ENCODE results near the gene TSKU. TPM values are rescaled to one million over a fixed set of nuclear protein-coding genes. Genes with fewer than 3 reads are reported as not detected.
"Not testable (repeated sequence)": the region's sequence is repeated elsewhere in the genome, so short reads cannot be mapped to it uniquely, and the experiment has no call there.

Gene TSKU
- total RNA-seq, 1 donor from 2014 or later: 29.2 TPM

DNA sequence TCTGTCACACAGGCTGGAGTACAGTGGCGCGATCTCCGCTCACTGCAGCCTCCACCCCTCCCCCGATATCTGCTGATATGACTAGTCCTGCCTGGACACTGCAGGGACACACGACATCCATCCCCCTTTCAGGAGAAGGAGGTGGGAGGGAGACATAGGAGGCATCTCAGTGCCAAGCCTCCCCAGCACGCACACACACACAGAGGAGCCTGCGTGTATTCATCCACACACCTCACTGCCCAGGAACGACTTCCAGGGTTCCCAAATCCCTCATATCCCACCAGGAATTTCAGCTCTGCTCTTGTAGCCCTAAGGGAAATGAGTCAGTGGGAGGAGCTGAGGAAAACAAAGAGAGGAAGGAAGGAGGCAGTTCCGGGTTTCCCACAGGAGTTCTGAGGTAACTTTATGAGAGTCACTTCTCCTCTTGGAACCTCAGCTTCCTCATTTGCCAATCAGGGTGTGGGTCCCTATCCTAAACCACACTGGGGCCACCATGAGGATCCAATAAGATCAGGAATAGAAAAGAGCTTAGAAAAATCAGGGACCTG is 40.4 kb downstream of the TSKU start:
- H3K4me3 Mint-ChIP-seq (ENCODE audit: unreplicated experiment): no peak overlapping the region
- no peak for DNase-seq
- H3K27me3 Mint-ChIP-seq (ENCODE audit: unreplicated experiment): no peaks in the 10 kb centered on the region
- peaks cover 16% of the 10 kb centered on the region for H3K36me3 Mint-ChIP-seq (ENCODE audit: unreplicated experiment)
- peaks cover 2% of the 10 kb centered on the region for H3K4me1 Mint-ChIP-seq (ENCODE audit: low read depth, unreplicated experiment)
- H3K9me3 Mint-ChIP-seq (ENCODE audit: unreplicated experiment): peaks cover 3% of the 10 kb centered on the region
- TF ChIP-seq, protein P1, sequence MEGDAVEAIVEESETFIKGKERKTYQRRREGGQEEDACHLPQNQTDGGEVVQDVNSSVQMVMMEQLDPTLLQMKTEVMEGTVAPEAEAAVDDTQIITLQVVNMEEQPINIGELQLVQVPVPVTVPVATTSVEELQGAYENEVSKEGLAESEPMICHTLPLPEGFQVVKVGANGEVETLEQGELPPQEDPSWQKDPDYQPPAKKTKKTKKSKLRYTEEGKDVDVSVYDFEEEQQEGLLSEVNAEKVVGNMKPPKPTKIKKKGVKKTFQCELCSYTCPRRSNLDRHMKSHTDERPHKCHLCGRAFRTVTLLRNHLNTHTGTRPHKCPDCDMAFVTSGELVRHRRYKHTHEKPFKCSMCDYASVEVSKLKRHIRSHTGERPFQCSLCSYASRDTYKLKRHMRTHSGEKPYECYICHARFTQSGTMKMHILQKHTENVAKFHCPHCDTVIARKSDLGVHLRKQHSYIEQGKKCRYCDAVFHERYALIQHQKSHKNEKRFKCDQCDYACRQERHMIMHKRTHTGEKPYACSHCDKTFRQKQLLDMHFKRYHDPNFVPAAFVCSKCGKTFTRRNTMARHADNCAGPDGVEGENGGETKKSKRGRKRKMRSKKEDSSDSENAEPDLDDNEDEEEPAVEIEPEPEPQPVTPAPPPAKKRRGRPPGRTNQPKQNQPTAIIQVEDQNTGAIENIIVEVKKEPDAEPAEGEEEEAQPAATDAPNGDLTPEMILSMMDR (IDR thresholded peaks at IDR 0.05; ENCODE audit: partially characterized antibody, unreplicated experiment): no peak
- no peak overlapping the region for H3K27ac Mint-ChIP-seq (ENCODE audit: unreplicated experiment)

DNA sequence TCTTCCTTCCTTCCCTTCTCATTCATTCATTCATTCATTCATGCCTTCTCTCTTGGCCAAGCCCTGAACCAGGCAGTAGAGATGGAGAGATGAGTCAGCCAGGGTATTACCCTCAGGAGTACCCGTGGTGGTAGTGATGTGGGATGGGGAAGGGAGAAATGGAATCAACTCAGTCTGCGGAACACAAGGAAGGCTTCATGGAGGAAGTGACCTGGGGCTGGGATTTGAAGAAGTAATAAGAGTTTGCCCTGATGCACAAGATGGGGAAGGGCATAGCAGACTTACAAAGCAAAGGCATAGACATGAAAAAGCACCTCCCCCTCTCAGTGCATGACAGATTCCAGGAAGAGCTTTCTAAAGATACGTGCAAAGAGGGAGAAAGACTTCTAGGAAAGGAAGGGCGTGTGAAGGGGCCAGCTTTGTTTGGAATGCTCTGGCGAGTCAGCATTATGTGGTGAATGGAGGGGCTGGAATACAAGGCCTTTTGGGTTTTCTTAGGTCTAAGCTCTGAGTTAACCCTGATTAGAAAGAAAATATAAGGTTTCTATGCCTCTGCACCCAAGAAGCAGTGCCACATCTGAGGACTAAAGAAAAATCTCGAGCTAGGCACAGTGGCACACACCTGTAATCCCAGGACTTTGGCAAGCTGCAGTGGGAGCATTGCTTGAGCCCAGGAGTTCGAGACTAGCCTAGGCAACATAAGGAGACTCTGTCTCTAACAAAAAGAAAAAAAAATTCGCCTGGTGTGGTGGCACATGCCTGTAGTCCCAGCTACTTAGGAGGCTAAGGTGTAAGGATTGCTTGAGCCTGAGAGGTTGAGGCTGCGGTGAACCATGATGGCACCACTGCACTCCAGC is 41.2 kb downstream of the TSKU start:
- TF ChIP-seq, protein P1 (IDR thresholded peaks at IDR 0.05; ENCODE audit: partially characterized antibody, unreplicated experiment): no peak
- DNase-seq: no peak
- no peak overlapping the region for H3K4me3 Mint-ChIP-seq (ENCODE audit: unreplicated experiment)
- peaks cover 15% of the 10 kb centered on the region for H3K36me3 Mint-ChIP-seq (ENCODE audit: unreplicated experiment)
- no peaks in the 10 kb centered on the region for H3K27me3 Mint-ChIP-seq (ENCODE audit: unreplicated experiment)
- H3K27ac Mint-ChIP-seq (ENCODE audit: unreplicated experiment): no peak overlapping the region
- peaks cover 3% of the 10 kb centered on the region for H3K9me3 Mint-ChIP-seq (ENCODE audit: unreplicated experiment)
- peaks cover 2% of the 10 kb centered on the region for H3K4me1 Mint-ChIP-seq (ENCODE audit: low read depth, unreplicated experiment)

- H3K9me3 Mint-ChIP-seq (ENCODE audit: unreplicated experiment): no peaks in the 10 kb centered on the region
- H3K4me1 Mint-ChIP-seq (ENCODE audit: low read depth, unreplicated experiment): peaks cover 2% of the 10 kb centered on the region
- no peak overlapping the region for H3K27ac Mint-ChIP-seq (ENCODE audit: unreplicated experiment)
- peaks cover 11% of the 10 kb centered on the region for H3K36me3 Mint-ChIP-seq (ENCODE audit: unreplicated experiment)
- TF ChIP-seq, protein P1 (IDR thresholded peaks at IDR 0.05; ENCODE audit: partially characterized antibody, unreplicated experiment): no peak
- H3K27me3 Mint-ChIP-seq (ENCODE audit: unreplicated experiment): peaks cover 4% of the 10 kb centered on the region
- H3K4me3 Mint-ChIP-seq (ENCODE audit: unreplicated experiment): no peak overlapping the region
- no peak for DNase-seq
Measured at GRCh38 chr11:76824980-76825725, 42.0 kb downstream of the TSKU start.

GRCh38 chr11:76825726-76826396 is 42.7 kb downstream of the TSKU start:
- Mint-ChIP-seq H3K9me3 (ENCODE audit: unreplicated experiment) (no peaks in the 10 kb centered on the region), H3K27me3 (ENCODE audit: unreplicated experiment) (peaks cover 4% of the 10 kb centered on the region), H3K4me3 (ENCODE audit: unreplicated experiment) (no peak overlapping the region), H3K36me3 (ENCODE audit: unreplicated experiment) (peaks cover 11% of the 10 kb centered on the region), H3K27ac (ENCODE audit: unreplicated experiment) (no peak overlapping the region), H3K4me1 (ENCODE audit: low read depth, unreplicated experiment) (peaks cover 5% of the 10 kb centered on the region)
- no peak for DNase-seq
- TF ChIP-seq, protein P1 (IDR thresholded peaks at IDR 0.05; ENCODE audit: partially characterized antibody, unreplicated experiment): no peak

DNA sequence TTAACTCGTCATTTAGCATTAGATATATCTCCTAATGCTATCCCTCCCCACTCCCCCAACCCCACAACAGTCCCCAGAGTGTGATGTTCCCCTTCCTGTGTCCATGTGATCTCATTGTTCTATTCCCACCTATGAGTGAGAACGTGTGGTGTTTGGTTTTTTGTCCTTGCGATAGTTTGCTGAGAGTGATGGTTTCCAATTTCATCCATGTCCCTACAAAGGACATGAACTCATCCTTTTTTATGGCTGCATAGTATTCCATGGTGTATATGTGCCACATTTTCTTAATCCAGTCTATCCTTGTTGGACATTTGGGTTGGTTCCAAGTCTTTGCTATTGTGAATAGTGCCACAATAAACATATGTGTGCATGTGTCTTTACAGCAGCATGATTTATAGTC is 43.4 kb downstream of the TSKU start:
- H3K27me3 Mint-ChIP-seq (ENCODE audit: unreplicated experiment); H3K27ac Mint-ChIP-seq (ENCODE audit: unreplicated experiment); H3K4me3 Mint-ChIP-seq (ENCODE audit: unreplicated experiment); H3K4me1 Mint-ChIP-seq (ENCODE audit: low read depth, unreplicated experiment); DNase-seq; H3K9me3 Mint-ChIP-seq (ENCODE audit: unreplicated experiment): not testable (repeated sequence)
- H3K36me3 Mint-ChIP-seq (ENCODE audit: unreplicated experiment): peaks cover 11% of the 10 kb centered on the region

- not testable (repeated sequence) for H3K27ac Mint-ChIP-seq (ENCODE audit: unreplicated experiment); H3K4me1 Mint-ChIP-seq (ENCODE audit: low read depth, unreplicated experiment); H3K9me3 Mint-ChIP-seq (ENCODE audit: unreplicated experiment); DNase-seq; H3K4me3 Mint-ChIP-seq (ENCODE audit: unreplicated experiment); H3K27me3 Mint-ChIP-seq (ENCODE audit: unreplicated experiment); H3K36me3 Mint-ChIP-seq (ENCODE audit: unreplicated experiment)
Measured at GRCh38 chr11:76827005-76827404, 43.8 kb downstream of the TSKU start.
